Activated B cell treated with CpG ODN at 0.5 μM for 24 hours (primary cell): Measurements from ENCODE around the gene FAXC. TPM values are rescaled to one million over a fixed set of nuclear protein-coding genes. Genes with fewer than 3 reads are reported as not detected.

ENCODE experiments used
- ATAC-seq: fragments of 200-7000 bp; cut with Tn5 transposase; one replicate; pipeline ENCODE4 v1.10.0; 2021; ENCODE audit warnings: low read depth, mild to moderate bottlenecking, moderate library complexity
- CTCF ChIA-PET: fragments of 350-600 bp; sonication (Branson Sonifier 250); formaldehyde crosslinking; loops from one replicate; lab custom pipeline; 2021; ENCODE audit warnings: antibody characterized with exemption; lab: Charles Lee
- POLR2A ChIA-PET: fragments of 350-600 bp; sonication (Branson Sonifier 250); formaldehyde crosslinking; loops from one replicate; lab custom pipeline; 2021; ENCODE audit warnings: antibody characterized with exemption; lab: Charles Lee
- DNase-seq: peaks from one replicate; pipeline ENCODE4 v3.0.0; 2022
- H3K27ac Mint-ChIP-seq: one replicate; pipeline ENCODE4 v1.8.0; 2020; ENCODE audit warnings: mixed read lengths
- H3K27me3 Mint-ChIP-seq: one replicate; pipeline ENCODE4 v1.8.0; 2021; ENCODE audit warnings: mixed read lengths
- H3K36me3 Mint-ChIP-seq: one replicate; pipeline ENCODE4 v1.8.0; 2021; ENCODE audit warnings: low read depth, mixed read lengths
- H3K4me1 Mint-ChIP-seq: one replicate; pipeline ENCODE4 v1.8.0; 2021; ENCODE audit warnings: mixed read lengths
- H3K4me3 Mint-ChIP-seq: one replicate; pipeline ENCODE4 v1.8.0; 2020; ENCODE audit warnings: mild to moderate bottlenecking, mixed read lengths
- H3K9me3 Mint-ChIP-seq: one replicate; pipeline ENCODE4 v1.8.0; 2020; ENCODE audit warnings: mixed read lengths
- intact Hi-C: fragments of 100-400 bp; cut with micrococcal nuclease; formaldehyde crosslinking; loops from one replicate; pipeline ENCODE4 v1.15.1; 2024
- total RNA-seq: library from RNA; stranded (reverse); gene quantifications from 2 replicates; pipeline ENCODE4 v1.2.3, GENCODE V29; 2022
- TF ChIP-seq, protein P1 (sequence below): fragments of 200-600 bp; IDR thresholded peaks from one replicate; pipeline ENCODE4 v1.8.0; 2022; ENCODE audit warnings: antibody characterized with exemption, mild to moderate bottlenecking

FAXC gene
- total RNA-seq, 1 donor from 2014 or later, result not detected

DNA sequence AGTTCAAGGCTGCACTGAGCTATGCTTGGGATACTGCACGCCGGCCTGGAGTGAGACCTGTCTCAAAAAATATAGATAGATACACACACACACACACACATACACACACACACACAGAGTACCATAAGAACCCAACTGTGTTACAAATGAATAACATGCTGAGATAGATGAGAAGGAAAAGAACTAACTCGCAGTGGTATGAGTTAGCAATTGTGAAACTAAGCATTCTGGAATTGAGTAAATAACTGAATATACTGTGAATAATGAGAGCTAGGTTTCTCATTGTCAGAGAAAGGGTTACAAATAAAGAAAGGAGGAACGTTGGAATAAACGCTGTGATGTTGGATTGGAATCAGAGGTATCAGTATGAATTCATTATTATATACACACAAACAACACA lies 14.6 kb upstream of the FAXC start:
- ATAC-seq (no peak), DNase-seq (no peak)
- ChIA-PET POLR2A (no interaction called here), CTCF (no interaction called here)
- intact Hi-C loops, result no loop called here
- no peaks in the 10 kb centered on the region for H3K4me1 Mint-ChIP-seq
- H3K36me3 Mint-ChIP-seq, result no peaks in the 10 kb centered on the region
- TF ChIP-seq, protein P1, sequence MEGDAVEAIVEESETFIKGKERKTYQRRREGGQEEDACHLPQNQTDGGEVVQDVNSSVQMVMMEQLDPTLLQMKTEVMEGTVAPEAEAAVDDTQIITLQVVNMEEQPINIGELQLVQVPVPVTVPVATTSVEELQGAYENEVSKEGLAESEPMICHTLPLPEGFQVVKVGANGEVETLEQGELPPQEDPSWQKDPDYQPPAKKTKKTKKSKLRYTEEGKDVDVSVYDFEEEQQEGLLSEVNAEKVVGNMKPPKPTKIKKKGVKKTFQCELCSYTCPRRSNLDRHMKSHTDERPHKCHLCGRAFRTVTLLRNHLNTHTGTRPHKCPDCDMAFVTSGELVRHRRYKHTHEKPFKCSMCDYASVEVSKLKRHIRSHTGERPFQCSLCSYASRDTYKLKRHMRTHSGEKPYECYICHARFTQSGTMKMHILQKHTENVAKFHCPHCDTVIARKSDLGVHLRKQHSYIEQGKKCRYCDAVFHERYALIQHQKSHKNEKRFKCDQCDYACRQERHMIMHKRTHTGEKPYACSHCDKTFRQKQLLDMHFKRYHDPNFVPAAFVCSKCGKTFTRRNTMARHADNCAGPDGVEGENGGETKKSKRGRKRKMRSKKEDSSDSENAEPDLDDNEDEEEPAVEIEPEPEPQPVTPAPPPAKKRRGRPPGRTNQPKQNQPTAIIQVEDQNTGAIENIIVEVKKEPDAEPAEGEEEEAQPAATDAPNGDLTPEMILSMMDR, result no peak
- H3K9me3 Mint-ChIP-seq, result no peaks in the 10 kb centered on the region
- peaks cover 20% of the 10 kb centered on the region for H3K27me3 Mint-ChIP-seq
- no peak overlapping the region for H3K4me3 Mint-ChIP-seq
- H3K27ac Mint-ChIP-seq, result no peak overlapping the region

DNA sequence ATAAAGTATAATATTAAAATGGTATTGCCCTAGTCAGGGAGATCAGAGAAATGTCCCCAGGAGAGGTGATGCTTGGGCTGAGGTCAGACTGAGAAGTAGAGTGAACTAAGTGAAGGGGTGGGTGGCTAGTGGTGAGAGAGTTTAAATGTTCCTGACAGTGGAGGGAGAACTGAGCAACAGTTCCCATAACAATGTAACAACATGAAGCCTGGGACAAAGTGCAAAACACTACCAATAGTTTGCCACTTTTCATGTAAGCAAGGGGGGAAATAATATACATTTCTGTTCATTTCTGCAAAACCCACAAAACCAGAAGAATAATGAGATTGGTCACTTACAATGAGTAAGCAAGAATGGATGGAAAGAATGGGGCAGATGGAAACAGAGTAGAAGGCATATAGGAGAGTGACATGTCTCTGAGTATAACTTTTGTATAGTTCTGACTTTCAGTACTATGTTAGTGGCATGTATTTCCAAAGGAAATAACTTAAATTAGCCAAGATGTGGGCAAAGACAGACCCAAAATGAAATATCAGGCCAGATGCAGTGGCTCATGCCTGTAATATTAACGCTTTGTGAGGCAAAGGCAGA lies 13.3 kb upstream of the FAXC start:
- H3K27me3 Mint-ChIP-seq, result peaks cover 22% of the 10 kb centered on the region
- ATAC-seq (no peak), DNase-seq (no peak)
- intact Hi-C loops, result no loop called here
- H3K36me3 Mint-ChIP-seq, result no peaks in the 10 kb centered on the region
- no peak overlapping the region for H3K27ac Mint-ChIP-seq
- no peaks in the 10 kb centered on the region for H3K9me3 Mint-ChIP-seq
- H3K4me1 Mint-ChIP-seq, result no peaks in the 10 kb centered on the region
- CTCF ChIA-PET, result no interaction called here
- POLR2A ChIA-PET, result no interaction called here
- H3K4me3 Mint-ChIP-seq, result no peak overlapping the region
- TF ChIP-seq, protein P1, result no peak

DNA sequence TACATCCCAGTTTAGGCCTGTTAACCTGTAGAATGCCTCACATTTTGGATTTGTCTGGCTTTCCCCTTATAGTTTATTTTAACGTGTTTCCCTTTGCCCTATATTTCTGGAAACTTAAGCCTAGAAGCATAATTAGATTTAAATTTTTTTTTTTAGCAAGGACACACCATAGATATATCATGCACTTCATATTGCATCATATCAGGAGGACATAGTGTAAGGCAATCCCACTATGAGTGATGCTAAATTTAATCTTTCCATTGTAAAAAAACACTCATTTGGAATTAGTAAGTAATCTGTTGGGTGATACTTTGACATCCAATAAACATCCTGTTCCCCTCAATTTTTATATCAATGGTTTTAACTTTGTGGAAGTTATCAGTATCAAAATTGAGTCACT lies 10.3 kb upstream of the FAXC start:
- CTCF ChIA-PET, result no interaction called here
- Mint-ChIP-seq H3K4me3 (no peak overlapping the region), H3K4me1 (no peaks in the 10 kb centered on the region), H3K36me3 (no peaks in the 10 kb centered on the region), H3K27ac (no peak overlapping the region), H3K27me3 (peaks cover 44% of the 10 kb centered on the region), H3K9me3 (no peaks in the 10 kb centered on the region)
- TF ChIP-seq, protein P1, result no peak
- ATAC-seq, result no peak
- intact Hi-C loops, result no loop called here
- no peak for DNase-seq
- POLR2A ChIA-PET, result no interaction called here

DNA sequence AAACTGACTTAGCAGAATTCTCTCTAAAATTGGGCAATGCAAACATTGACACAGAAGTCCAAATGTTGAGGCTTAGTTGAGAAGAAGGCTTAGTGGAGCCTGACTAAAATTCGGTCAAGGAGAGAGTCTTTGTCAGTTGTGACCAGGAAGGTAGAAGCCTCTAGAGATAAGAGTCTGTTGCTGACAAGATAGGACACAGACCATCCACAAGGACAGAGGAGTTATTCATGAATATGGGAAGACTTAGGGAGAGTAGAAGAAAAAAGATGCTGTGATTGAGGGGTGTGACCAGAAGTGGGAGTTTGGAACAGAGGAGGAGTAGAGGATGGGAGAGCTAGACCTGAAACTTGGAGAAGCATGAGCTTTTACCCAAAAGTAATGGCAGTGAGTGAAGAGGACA lies 7.2 kb upstream of the FAXC start:
- ATAC-seq (no peak), DNase-seq (no peak)
- Mint-ChIP-seq H3K36me3 (no peaks in the 10 kb centered on the region), H3K4me3 (no peak overlapping the region), H3K27ac (no peak overlapping the region), H3K9me3 (no peaks in the 10 kb centered on the region), H3K4me1 (no peaks in the 10 kb centered on the region), H3K27me3 (peaks cover 59% of the 10 kb centered on the region)
- ChIA-PET CTCF (no interaction called here), POLR2A (no interaction called here)
- TF ChIP-seq, protein P1, result no peak
- intact Hi-C loops, result no loop called here

DNA sequence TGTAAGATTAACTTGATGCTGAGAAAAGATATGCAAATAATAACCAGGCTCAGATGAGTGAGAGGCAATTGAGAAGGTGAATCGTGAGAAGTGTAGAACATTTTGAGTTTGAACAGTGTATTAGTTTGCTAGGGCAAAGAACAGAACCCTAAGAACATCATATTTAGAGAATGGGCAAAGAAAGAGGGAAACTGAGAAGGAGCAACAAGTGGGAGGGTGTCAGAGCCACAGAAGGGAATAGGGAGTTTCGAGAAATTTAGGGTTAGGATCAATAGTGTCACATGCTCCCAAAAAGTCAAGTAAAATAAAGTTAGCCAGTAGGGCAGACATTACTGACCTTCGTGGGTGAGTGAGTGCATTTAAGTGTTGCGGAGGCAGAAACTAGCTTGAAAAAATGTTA lies 5.5 kb upstream of the FAXC start:
- Mint-ChIP-seq H3K27ac (no peak overlapping the region), H3K27me3 (peaks cover 57% of the 10 kb centered on the region), H3K36me3 (no peaks in the 10 kb centered on the region), H3K4me1 (peaks cover 4% of the 10 kb centered on the region), H3K9me3 (no peaks in the 10 kb centered on the region), H3K4me3 (no peak overlapping the region)
- POLR2A ChIA-PET, result no interaction called here
- intact Hi-C loops, result no loop called here
- TF ChIP-seq, protein P1, result no peak
- CTCF ChIA-PET, result no interaction called here
- DNase-seq, result no peak
- no peak for ATAC-seq
